ENCODE results near the gene RAB6C.
"Not testable (repeated sequence)": the region's sequence is repeated elsewhere in the genome, so short reads cannot be mapped to it uniquely, and the experiment has no call there.

DNA sequence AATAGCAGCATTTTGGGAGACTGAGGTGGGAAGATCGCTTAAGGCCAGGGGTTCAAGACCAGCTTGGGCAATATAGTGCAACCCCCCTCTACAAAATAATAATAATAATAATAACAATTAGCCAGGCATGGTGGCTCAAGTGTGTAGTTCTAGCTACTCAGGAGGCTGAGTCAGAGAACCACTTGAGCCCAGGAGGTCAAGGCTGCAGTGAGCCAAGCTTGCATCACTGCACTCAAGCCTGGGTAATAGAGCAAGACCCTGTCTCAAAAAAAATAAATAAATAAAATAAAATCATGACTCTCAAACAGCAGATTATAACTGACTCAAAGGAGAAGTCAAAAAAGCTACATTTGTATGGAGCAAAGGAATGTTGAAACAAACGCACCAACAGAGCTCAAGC lies 31.8 kb upstream of the RAB6C start:
- not testable (repeated sequence) for TF ChIP-seq CTCF, EZH2phosphoT487 (IDR thresholded peaks at IDR 0.05)

Measured in neural progenitor cell (in vitro differentiated cells).